ENCODE data around the gene NUDT3.

NUDT3 gene

DNA sequence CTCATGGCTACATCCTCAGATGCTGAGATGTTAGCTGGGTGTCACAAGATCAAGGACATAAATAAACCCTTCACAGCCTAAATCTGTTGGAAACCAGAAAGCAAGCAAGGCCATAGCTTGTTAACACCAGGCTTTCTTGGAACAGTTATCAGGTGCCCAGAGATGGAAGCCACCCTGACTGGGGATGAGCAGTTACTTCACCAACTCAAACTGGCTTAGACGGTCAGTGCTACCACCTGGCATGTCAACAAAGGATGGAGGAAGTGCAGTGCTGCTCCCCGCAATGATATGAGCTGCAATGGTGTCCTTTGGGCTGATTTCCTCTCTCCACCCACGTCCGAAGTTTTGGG lies 114.7 kb downstream of the NUDT3 start:
- DNase-seq (ENCODE audit: extremely low spot score): no peak
- ChIA-PET POLR2A (no interaction called here), CTCF (no interaction called here)
- TF ChIP-seq FOXA1 (IDR thresholded peaks at IDR 0.05): no peak
- TF ChIP-seq NFRKB (IDR thresholded peaks at IDR 0.05): no peak
- TF ChIP-seq BHLHE40 (IDR thresholded peaks at IDR 0.05; ENCODE audit: borderline replicate concordance): no peak
- TF ChIP-seq ELF4 (IDR thresholded peaks at IDR 0.05): no peak
- no peak for TF ChIP-seq ZNF384 (IDR thresholded peaks at IDR 0.05)
- TF ChIP-seq LEF1 (IDR thresholded peaks at IDR 0.05; ENCODE audit: borderline replicate concordance): no peak
- TF ChIP-seq FOXK2 (IDR thresholded peaks at IDR 0.05): no peak
- no peak for TF ChIP-seq SUZ12 (IDR thresholded peaks at IDR 0.05)
- no peak for TF ChIP-seq ARNT (IDR thresholded peaks at IDR 0.05)
- no peak for TF ChIP-seq FOXM1 (IDR thresholded peaks at IDR 0.05; ENCODE audit: borderline replicate concordance)
- TF ChIP-seq SP1 (IDR thresholded peaks at IDR 0.05): no peak
- TF ChIP-seq, protein P1, sequence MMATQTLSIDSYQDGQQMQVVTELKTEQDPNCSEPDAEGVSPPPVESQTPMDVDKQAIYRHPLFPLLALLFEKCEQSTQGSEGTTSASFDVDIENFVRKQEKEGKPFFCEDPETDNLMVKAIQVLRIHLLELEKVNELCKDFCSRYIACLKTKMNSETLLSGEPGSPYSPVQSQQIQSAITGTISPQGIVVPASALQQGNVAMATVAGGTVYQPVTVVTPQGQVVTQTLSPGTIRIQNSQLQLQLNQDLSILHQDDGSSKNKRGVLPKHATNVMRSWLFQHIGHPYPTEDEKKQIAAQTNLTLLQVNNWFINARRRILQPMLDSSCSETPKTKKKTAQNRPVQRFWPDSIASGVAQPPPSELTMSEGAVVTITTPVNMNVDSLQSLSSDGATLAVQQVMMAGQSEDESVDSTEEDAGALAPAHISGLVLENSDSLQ (IDR thresholded peaks at IDR 0.05): no peak
- TF ChIP-seq CTBP1 (IDR thresholded peaks at IDR 0.05; ENCODE audit: borderline replicate concordance): no peak
- TF ChIP-seq L3MBTL2 (conservative IDR thresholded peaks at IDR 0.05): no peak
- no peak for TF ChIP-seq HDGF (IDR thresholded peaks at IDR 0.05; ENCODE audit: borderline replicate concordance)
- no peak for TF ChIP-seq TARDBP (IDR thresholded peaks at IDR 0.05)

DNA sequence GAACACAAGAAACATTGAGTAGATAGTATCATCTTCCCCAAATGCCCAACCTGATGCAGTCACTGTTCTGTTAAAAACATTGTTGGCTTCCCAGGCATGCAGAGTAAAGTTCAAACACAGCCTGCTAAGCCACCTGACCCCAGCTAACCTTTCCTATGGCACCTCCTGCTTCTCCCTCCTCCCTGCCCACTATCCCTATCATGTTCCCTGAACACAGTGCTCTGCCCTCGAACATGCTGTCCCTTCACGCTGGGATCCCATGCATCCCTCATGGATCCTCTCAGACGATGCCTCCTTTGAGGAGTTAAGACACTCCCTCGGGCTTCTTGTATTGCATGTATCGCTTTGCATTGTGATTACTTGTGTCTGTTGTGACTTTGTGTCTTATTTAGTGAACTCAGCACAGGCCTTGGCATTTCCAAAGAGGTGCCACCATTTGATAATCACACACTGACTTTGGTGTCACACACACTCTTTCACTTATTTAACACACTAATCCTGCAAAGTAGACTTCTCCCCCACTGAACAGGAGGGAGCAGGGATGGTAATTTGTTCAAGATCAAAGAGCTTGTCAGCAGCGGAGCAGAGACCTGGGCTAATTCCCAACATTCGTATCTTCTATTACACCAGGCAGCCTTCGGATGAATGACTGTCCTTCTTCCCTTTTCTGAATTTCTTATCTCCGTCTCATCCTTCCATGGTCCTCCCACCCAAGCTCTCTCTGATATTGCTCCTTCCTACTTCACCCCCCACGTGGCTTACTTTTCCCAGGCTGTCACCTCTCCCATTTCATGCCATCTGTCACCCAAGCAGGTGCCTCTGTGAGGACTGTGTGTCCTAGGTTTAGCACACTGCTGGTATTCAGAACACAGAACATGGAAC lies 115.3 kb downstream of the NUDT3 start:
- no peak for DNase-seq (ENCODE audit: extremely low spot score)
- POLR2A ChIA-PET: no interaction called here
- CTCF ChIA-PET: no interaction called here
- TF ChIP-seq L3MBTL2 (conservative IDR thresholded peaks at IDR 0.05) (no peak), ZNF384 (IDR thresholded peaks at IDR 0.05) (no peak), NFRKB (IDR thresholded peaks at IDR 0.05) (no peak), ELF4 (IDR thresholded peaks at IDR 0.05) (no peak), BHLHE40 (IDR thresholded peaks at IDR 0.05; ENCODE audit: borderline replicate concordance) (no peak), FOXM1 (IDR thresholded peaks at IDR 0.05; ENCODE audit: borderline replicate concordance) (no peak), FOXK2 (IDR thresholded peaks at IDR 0.05) (no peak), HDGF (IDR thresholded peaks at IDR 0.05; ENCODE audit: borderline replicate concordance) (no peak), TARDBP (IDR thresholded peaks at IDR 0.05) (no peak), FOXA1 (IDR thresholded peaks at IDR 0.05) (no peak), ARNT (IDR thresholded peaks at IDR 0.05) (no peak), SP1 (IDR thresholded peaks at IDR 0.05) (no peak), LEF1 (IDR thresholded peaks at IDR 0.05; ENCODE audit: borderline replicate concordance) (no peak), SUZ12 (IDR thresholded peaks at IDR 0.05) (no peak), CTBP1 (IDR thresholded peaks at IDR 0.05; ENCODE audit: borderline replicate concordance) (no peak)
- TF ChIP-seq, protein P1 (IDR thresholded peaks at IDR 0.05): no peak

DNA sequence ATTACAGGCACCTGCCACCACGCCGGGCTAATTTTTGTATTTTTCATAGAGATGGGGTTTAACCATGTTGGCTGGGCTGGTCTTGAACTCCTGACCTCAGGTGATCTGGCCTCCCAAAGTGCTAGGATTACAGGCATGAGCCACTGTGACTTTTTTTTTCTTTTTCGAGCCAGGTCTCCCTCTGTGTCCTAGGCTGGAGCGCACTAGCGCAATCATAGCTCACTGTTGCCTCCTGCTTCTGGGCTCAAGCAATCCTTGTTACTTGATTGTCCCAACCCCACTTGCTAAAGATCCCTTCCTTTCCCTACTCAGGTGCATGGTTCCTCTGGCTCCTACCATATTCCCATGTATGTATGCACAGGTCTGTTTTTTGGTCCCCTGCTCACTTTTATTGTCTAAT lies 116.3 kb downstream of the NUDT3 start:
- CTCF ChIA-PET: no interaction called here
- no peak for TF ChIP-seq SUZ12 (IDR thresholded peaks at IDR 0.05)
- no peak for TF ChIP-seq SP1 (IDR thresholded peaks at IDR 0.05)
- POLR2A ChIA-PET: no interaction called here
- DNase-seq (ENCODE audit: extremely low spot score): no peak

DNA sequence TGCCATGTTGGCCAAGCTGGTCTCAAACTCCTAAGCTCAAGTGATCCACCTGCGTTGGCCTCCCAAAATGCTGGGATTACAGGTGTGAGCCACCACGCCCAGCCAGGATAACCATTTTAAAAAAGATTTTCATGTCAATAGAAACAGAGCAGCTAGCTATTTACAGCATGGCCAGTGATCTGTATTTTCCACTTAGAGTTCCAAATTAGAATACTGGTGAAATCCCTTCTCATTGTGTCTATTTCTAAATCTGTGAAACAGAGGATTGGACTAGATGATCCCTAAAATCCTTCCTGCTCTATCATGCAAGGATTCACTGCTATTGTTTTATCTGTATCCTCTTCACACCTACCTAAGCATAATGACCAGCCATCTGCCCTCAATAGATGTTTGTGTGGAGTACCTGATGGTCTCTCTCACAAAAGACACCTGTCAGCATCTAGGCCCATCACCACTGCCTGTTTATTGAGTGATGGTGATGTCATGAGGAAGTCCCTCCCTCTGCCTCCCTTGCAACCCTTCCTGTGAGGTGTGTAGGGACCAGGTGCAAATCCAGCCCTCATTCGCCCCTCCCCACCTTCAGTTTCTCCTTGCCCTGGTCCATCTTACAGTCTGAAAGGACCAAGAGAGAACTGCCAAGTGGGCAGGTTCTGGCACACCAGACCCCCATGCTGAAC lies 117.2 kb downstream of the NUDT3 start:
- TF ChIP-seq NFRKB (IDR thresholded peaks at IDR 0.05): no peak
- TF ChIP-seq ARNT (IDR thresholded peaks at IDR 0.05): no peak
- no peak for TF ChIP-seq TARDBP (IDR thresholded peaks at IDR 0.05)
- no peak for TF ChIP-seq HDGF (IDR thresholded peaks at IDR 0.05; ENCODE audit: borderline replicate concordance)
- TF ChIP-seq BHLHE40 (IDR thresholded peaks at IDR 0.05; ENCODE audit: borderline replicate concordance): no peak
- no peak for TF ChIP-seq L3MBTL2 (conservative IDR thresholded peaks at IDR 0.05)
- no peak for TF ChIP-seq FOXA1 (IDR thresholded peaks at IDR 0.05)
- no peak for TF ChIP-seq FOXM1 (IDR thresholded peaks at IDR 0.05; ENCODE audit: borderline replicate concordance)
- no peak for TF ChIP-seq SUZ12 (IDR thresholded peaks at IDR 0.05)
- no peak for TF ChIP-seq ELF4 (IDR thresholded peaks at IDR 0.05)
- TF ChIP-seq, protein P1 (IDR thresholded peaks at IDR 0.05): no peak
- TF ChIP-seq CTBP1 (IDR thresholded peaks at IDR 0.05; ENCODE audit: borderline replicate concordance): no peak
- no peak for TF ChIP-seq ZNF384 (IDR thresholded peaks at IDR 0.05)
- TF ChIP-seq LEF1 (IDR thresholded peaks at IDR 0.05; ENCODE audit: borderline replicate concordance): no peak
- no peak for TF ChIP-seq SP1 (IDR thresholded peaks at IDR 0.05)
- no peak for TF ChIP-seq FOXK2 (IDR thresholded peaks at IDR 0.05)
- CTCF ChIA-PET: no interaction called here
- no peak for DNase-seq (ENCODE audit: extremely low spot score)
- POLR2A ChIA-PET: no interaction called here

DNA sequence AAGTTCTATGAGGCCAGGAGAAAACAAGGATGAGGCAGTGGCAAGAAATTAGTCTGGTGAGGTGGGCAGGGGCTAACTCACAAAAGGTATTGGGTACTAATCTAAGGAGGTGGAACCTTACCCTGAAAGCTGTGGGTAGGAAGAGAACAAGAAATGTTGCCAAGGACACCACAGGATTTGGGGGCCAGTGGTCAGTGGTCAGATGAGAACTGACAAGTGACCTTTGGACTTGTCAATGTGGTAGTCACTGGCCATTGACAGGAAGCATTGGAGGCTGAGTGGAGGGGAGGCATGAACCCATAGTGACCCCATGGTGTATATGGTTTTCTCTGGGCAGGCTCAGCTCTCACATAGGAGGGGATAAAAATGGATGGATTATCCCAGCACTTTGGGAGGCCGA lies 118.3 kb downstream of the NUDT3 start:
- no peak for DNase-seq (ENCODE audit: extremely low spot score)
- CTCF ChIA-PET: no interaction called here
- TF ChIP-seq FOXM1 (IDR thresholded peaks at IDR 0.05; ENCODE audit: borderline replicate concordance) (no peak), SUZ12 (IDR thresholded peaks at IDR 0.05) (no peak), L3MBTL2 (conservative IDR thresholded peaks at IDR 0.05) (no peak), HDGF (IDR thresholded peaks at IDR 0.05; ENCODE audit: borderline replicate concordance) (no peak), LEF1 (IDR thresholded peaks at IDR 0.05; ENCODE audit: borderline replicate concordance) (no peak), BHLHE40 (IDR thresholded peaks at IDR 0.05; ENCODE audit: borderline replicate concordance) (no peak), ELF4 (IDR thresholded peaks at IDR 0.05) (no peak), ZNF384 (IDR thresholded peaks at IDR 0.05) (no peak), TARDBP (IDR thresholded peaks at IDR 0.05) (no peak), FOXK2 (IDR thresholded peaks at IDR 0.05) (no peak), ARNT (IDR thresholded peaks at IDR 0.05) (no peak), NFRKB (IDR thresholded peaks at IDR 0.05) (no peak), FOXA1 (IDR thresholded peaks at IDR 0.05) (no peak), SP1 (IDR thresholded peaks at IDR 0.05) (no peak), CTBP1 (IDR thresholded peaks at IDR 0.05; ENCODE audit: borderline replicate concordance) (no peak)
- TF ChIP-seq, protein P1 (IDR thresholded peaks at IDR 0.05): no peak
- POLR2A ChIA-PET: no interaction called here

All from HEK293T (cell line).